Calu3 (cell line): ENCODE measurements around the gene RNFT2. TPM values are rescaled to one million over a fixed set of nuclear protein-coding genes. Genes with fewer than 3 reads are reported as not detected.

Experiments used
- BruUV-seq: library from RNA; stranded (reverse); fragments of 400-500 nt; replicated peaks from 2 replicates; lab custom pipeline; 2021; lab: Mats Ljungman, UMichigan
- CTCF ChIA-PET: fragments of 300-600 bp; sonication (Branson Sonifier 250); formaldehyde crosslinking; loops from one replicate; lab custom pipeline; 2022; ENCODE audit warnings: antibody characterized with exemption; lab: Charles Lee
- DNase-seq: peaks from one replicate; pipeline ENCODE4 v3.0.0; 2022
- H3K27ac Mint-ChIP-seq: one replicate; pipeline ENCODE4 v1.8.0; 2022; ENCODE audit warnings: mixed read lengths; ENCODE audit not compliant: unreplicated experiment
- H3K27me3 Mint-ChIP-seq: one replicate; pipeline ENCODE4 v1.8.0; 2022; ENCODE audit warnings: mixed read lengths; ENCODE audit not compliant: unreplicated experiment
- H3K36me3 Mint-ChIP-seq: one replicate; pipeline ENCODE4 v1.8.0; 2022; ENCODE audit warnings: mild to moderate bottlenecking, moderate library complexity, mixed read lengths; ENCODE audit not compliant: insufficient read depth, unreplicated experiment
- H3K4me1 Mint-ChIP-seq: one replicate; pipeline ENCODE4 v1.8.0; 2022; ENCODE audit warnings: mild to moderate bottlenecking, low read depth, mixed read lengths; ENCODE audit not compliant: unreplicated experiment
- H3K4me3 Mint-ChIP-seq: one replicate; pipeline ENCODE4 v1.8.0; 2022; ENCODE audit warnings: mild to moderate bottlenecking, low read depth, moderate library complexity, mixed read lengths; ENCODE audit not compliant: unreplicated experiment
- H3K9me3 Mint-ChIP-seq: one replicate; pipeline ENCODE4 v1.8.0; 2022; ENCODE audit warnings: low read depth, mixed read lengths; ENCODE audit not compliant: unreplicated experiment
- CTCF ChIP-seq: fragments of 200-600 bp; IDR thresholded peaks from one replicate; pipeline ENCODE4 v1.8.0; 2022; ENCODE audit warnings: antibody characterized with exemption; ENCODE audit not compliant: unreplicated experiment
- intact Hi-C: fragments of 100-400 bp; cut with micrococcal nuclease; formaldehyde crosslinking; loops from one replicate; pipeline ENCODE4 v1.10.0; 2022; ENCODE audit not compliant: unreplicated experiment
- total RNA-seq: library from RNA; stranded (reverse); gene quantifications from 2 replicates; pipeline ENCODE4 v1.2.3, GENCODE V29; 2022

RNFT2 gene
- total RNA-seq, 1 experiment from 2014 or later, result 32.0 TPM

- CTCF ChIA-PET, result interaction anchor here (0.6 kb wide), 1 partner anchor 498 kb away, joined by 3 read pairs; no protein-coding TSS in a partner anchor
- Mint-ChIP-seq H3K9me3 (no peaks in the 10 kb centered on the region), H3K4me1 (no peaks in the 10 kb centered on the region), H3K4me3 (no peak overlapping the region), H3K27me3 (no peaks in the 10 kb centered on the region), H3K27ac (no peak overlapping the region), H3K36me3 (peaks cover 53% of the 10 kb centered on the region)
- intact Hi-C loops, result no loop called here
- no peak for DNase-seq
- BruUV-seq, result no TSS peak
- no peak for TF ChIP-seq CTCF
Measured at GRCh38 chr12:116718655-116719454, 19.3 kb upstream of the RNFT2 start.

DNA sequence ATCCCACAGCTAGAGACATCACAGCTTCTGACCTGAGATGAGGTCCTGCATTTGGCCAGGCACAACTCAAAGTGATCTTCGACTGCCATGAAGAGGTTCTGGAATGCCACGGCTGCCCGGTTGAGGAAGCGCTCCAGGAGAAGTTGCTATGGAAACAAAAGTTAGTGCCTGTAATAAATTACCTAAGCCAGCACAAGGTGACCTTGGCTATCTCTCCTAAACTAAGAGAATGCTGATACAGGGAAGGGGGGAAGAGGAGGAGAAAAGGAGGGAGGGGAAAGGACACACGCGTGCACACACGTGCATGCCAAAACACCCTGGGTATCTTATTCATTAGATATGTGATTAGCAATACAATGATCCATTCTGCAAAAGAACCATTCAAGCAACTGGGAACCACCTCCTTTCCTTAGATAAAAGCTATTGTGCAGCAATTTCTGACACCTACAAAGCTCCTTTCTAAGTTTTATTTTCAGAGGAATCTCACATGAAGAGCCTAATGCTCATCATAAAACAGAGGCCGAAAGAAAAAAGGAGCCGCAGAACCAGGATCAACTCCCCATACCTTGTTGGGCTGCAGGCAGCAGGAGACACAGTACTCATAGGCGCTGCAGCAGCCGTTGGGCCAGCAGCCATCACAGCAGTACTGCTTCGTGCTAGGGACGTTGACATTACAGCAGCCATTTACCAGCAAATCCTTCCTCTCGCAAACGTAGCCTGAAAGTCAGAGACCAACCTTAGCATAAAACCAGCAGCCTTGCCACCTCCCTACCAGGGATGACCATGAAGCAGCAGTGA, 18.2 kb upstream of the RNFT2 start:
- no peak for DNase-seq
- Mint-ChIP-seq H3K9me3 (no peaks in the 10 kb centered on the region), H3K4me1 (no peaks in the 10 kb centered on the region), H3K4me3 (no peak overlapping the region), H3K36me3 (peaks cover 42% of the 10 kb centered on the region), H3K27ac (no peak overlapping the region), H3K27me3 (no peaks in the 10 kb centered on the region)
- intact Hi-C loops, result no loop called here
- no peak for TF ChIP-seq CTCF
- BruUV-seq, result no TSS peak
- CTCF ChIA-PET, result interaction anchor here (0.6 kb wide), 1 partner anchor 499 kb away, joined by 3 read pairs; no protein-coding TSS in a partner anchor

DNA sequence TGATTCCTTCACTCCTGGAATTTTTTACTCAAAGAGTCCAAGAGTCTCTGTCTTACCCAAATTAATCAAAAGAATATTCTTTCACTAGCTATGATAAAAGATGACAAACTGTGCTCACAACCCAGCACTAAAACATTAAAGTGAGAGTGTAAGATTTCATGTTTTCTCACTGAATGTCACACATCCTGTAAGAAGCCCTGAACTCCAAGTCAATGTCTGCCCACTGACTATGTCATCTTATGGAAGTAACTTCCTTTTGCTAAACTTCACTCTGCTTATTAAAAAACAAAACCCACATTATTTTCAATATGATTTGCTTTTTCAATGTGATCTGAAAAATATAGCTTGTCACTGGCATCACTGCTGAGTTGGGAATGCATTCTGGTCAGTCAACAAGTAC, 15.9 kb upstream of the RNFT2 start:
- H3K27ac Mint-ChIP-seq, result no peak overlapping the region
- no TSS peak for BruUV-seq

More for the DNA sequence above, 15.9 kb upstream of the RNFT2 start:
- no peaks in the 10 kb centered on the region for H3K27me3 Mint-ChIP-seq
- H3K4me3 Mint-ChIP-seq, result no peak overlapping the region
- peaks cover 22% of the 10 kb centered on the region for H3K36me3 Mint-ChIP-seq
- no peaks in the 10 kb centered on the region for H3K4me1 Mint-ChIP-seq
- no peak for TF ChIP-seq CTCF
- H3K9me3 Mint-ChIP-seq, result no peaks in the 10 kb centered on the region
- intact Hi-C loops, result no loop called here
- CTCF ChIA-PET, result no interaction called here
- no peak for DNase-seq
